Stimulated activated CD8-positive, alpha-beta memory T cell treated with anti-CD3 and anti-CD28 coated beads, Interleukin-2, amount 100 ng/mL, for 48 hours (primary cell): ENCODE measurements around the gene BPIFB3.
"Not testable (repeated sequence)": the region's sequence is repeated elsewhere in the genome, so short reads cannot be mapped to it uniquely, and the experiment has no call there.

ENCODE experiments used
- DNase-seq, 2 donors: peaks; one replicate each; pipeline ENCODE4 v3.0.0-alpha.2; 2020; ENCODE audit warnings: low read depth in 2 of 2

Gene BPIFB3

DNA sequence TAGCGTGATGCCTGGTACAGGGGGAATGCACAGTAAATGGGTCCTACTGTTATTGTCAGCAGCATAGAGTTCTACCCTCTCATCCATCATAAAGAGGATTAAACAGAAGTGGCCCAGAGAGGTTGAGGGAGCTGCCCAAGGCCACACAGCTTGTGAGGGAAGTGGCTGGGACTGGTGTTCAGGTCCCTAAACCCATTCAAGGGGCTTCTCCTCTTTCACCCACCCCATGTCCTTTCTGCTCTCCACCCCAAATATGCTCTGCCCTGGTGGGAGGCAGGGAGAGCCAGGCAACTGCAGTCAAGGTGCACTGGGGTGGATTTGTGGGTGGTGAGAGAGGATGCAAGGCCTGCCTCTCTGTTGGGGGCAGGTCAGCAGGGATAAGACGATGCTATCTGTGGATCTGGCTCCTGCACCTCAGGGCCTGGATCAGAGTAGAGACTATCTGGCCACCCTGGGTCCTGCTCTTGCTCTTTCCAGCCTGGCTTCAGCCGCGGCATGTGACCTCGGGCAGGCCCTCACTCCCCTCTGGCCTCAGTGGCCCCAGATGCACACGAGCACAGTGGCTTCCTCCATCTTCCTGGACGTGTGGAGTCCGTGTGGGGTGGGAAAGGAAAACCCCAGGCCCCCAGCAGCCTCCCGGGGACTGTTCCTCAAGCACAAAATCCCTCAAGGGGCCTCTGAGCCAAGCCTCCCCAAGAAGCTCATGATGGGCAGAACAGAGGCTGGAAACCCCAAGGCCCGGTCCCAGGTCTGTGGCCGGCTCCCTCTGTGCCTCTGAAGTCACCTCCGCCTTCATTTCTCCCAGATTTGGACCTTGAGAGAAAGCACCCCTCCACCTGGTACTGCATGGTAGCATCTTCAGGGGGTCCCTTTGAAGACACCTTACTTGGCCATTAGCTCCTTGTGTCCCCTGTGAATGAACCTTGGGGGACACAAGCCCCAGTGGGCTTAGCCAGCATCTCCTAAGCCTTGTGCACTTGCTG is 25.6 kb upstream of the BPIFB3 start:
- DNase-seq: no peak

DNA sequence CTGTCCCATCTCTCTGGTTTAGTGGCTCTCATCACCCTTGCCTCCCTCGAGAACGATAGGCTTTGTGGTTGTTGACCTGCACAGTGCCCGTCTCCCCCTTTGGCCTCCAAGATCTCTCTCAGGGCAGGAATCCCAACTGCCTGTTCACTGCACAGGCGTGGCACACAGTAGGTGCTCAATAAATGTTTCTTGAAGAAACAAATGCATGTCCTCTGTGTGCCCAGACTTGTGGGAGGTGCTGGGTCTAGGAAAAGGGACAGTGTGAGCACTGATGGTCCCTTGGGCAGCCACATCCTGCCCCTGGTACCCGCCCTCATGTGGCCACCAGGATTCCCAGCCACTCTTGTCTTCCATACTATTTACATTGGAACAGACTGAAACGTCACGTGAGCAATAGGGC is 24.8 kb upstream of the BPIFB3 start:
- DNase-seq: no peak

DNA sequence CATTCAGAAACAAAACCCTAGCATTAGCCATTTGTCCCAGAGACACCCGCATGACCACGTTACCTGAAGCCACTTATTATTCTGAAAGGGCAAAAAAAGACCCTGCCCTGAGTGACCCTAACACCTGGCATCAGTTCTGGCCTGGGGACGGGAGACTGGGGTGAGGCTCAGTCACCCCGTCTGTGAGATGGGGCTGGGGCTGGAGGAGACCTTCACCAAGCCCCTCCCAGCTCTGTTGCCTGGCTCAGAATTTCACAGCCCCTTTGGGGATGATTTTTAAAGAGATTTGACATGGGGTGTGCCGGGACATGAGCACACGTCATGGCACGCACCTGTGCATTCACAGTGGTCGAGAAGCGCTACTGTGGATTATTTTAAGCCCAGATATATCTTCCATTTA is 23.6 kb upstream of the BPIFB3 start:
- no peak for DNase-seq

DNA sequence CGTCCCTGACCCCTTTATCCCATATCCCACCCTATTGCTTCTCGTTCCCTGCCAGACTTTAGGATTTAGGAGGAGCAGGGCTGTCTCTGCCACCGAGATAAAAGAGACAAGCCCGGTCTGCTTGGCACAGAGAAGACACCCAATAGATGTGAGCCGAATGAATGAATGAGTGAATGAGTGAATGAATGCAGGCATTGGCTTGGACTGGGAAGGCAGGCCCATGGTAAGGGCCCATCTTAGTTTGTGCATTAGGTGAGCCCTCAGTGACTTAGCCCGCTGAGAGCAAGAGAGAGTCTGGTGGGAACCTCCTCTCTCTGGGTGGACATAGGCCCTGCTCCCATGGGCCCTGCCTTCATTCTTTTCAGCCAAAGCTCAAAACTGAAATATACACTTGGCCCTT is 23.1 kb upstream of the BPIFB3 start:
- DNase-seq: no peak

DNA sequence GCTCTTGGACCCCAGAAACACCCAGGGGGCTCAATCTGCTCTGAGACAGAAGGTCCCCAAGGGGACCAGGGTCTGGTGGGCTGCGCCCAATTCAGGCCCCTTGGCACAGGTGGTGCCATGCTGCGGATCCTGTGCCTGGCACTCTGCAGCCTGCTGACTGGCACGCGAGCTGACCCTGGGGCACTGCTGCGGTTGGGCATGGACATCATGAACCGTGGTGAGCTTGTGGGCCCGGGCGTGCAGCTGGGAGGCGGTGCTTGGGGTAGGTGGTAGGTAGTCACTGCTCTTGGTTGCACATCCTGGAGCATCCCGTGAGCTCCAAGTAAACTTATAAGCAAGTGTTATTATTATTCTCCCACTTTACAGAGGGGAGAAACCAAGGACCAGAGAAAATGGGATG is 22.2 kb upstream of the BPIFB3 start, which contains the start of gene BPIFB6:
Gene BPIFB6 (plus strand): TSS at position 118 of the 400 bp plus-strand sequence. CDS start 0 bp downstream, at position 118.
- no peak for DNase-seq

DNA sequence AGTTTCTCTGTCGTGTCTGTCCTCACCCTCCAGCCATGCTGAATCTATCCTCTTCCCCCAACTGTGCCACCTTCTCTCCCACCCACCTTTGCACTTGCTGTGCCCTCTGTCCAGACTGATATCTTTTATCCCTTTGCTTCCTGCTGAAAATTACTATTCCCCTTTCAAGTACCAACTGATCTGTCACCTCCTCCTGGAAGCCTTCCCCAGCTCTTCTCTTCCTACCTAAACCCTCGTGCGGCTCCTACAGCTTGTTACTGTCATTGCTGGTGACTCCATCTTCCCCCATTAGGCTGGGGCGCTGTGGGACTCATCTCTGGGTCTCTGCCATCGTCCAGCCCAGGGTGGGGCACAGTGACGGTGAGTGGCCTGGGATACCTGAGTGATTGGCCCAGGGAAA is 21.1 kb upstream of the BPIFB3 start:
- no peak for DNase-seq

DNA sequence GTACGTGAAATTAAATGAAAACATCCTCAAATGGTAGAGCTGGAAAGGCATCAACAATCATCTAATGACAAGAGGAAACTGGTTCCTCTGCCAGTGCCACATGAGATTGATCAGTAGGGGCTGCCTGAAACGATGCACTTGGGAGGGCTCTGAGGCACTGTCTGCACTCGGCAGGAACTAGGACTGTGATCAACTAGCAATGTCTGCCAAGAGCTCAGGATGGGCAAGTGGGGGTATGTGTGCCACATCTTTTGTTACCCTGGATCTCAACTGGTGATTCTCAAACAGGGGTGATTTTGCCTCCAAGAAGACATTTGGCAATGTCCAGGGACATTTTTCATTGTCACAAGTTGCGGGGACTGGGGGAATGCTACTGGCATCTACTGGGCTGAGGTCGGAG is 20.3 kb upstream of the BPIFB3 start:
- DNase-seq: no peak

DNA sequence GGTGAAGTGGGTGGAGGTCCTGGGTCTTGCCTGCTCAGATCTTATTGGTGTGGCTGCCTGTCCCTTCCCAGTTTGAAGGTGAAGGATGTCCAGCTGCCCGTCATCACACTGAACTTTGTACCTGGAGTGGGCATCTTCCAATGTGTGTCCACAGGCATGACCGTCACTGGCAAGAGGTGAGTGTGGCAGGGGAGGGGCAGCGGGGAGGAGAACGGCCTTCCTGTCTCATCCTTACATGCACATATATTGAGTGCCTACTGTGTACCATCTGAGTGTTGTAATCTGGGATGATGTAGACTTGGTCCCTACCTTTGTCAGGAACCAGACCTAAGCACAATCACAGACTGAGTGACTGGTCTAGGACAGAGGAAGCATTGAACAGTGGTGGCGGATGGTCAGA is 19.6 kb upstream of the BPIFB3 start:
- no peak for DNase-seq

DNA sequence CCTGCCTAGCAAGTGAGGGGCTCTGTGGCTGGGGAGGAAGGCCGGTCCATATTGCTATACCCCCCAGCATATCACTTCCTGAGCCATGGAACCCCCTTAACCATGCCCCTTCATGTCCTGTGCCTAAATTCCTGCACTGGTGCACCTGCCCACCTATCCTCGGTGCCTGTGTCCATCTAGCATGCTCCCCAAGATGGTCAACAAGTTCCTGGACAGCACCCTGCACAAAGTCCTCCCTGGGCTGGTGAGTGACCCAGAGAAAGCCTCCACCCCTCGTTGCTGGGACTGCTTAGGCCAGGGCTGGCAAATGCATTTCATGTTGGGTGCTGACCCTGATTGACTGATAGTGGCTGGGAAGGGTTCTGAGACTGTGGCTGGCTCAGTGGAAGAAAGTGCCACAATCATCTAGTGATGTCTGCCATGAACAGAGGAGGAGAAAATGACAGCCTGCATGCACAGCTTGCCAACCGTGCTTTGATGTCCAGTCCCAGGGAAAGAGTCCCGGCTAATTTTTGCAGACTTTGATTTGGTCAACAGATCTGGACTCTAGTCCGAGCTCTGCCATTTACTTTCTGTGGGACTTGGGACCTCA is 18.7 kb upstream of the BPIFB3 start:
- no peak for DNase-seq

DNA sequence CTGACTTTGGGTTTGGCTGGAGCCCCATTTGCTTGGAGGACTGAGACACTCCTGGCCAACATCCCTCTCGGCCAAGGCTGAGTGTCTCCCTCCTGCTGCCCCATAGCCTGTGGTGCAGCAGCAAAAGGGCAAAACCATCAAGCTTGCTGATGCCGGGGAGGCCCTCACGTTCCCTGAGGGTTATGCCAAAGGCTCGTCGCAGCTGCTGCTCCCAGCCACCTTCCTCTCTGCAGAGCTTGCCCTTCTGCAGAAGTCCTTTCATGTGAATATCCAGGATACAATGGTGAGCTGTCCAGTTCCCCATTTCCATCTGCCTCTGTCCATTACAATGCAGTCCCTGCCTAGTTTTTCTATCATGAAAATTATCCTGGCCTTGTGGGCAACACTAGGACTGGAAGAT is 16.2 kb upstream of the BPIFB3 start:
- DNase-seq: no peak

DNA sequence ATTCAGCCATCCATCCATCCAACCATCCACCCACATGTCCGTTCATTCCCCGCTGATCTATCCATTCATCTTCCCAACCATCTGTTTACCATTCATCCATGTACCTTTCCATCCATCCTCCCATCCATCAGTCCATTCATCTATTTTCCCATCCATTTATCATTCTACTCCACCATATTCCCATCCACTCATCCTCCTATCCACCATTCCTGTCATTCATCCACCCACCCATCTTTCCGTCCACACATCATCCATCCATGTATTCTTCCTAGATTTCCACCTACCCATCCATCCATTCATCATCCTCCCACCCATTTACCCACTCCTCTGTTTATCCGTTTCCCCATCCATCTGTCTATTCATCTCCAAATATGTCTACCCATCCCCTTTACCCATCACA is 15.5 kb upstream of the BPIFB3 start:
- DNase-seq: no peak

DNA sequence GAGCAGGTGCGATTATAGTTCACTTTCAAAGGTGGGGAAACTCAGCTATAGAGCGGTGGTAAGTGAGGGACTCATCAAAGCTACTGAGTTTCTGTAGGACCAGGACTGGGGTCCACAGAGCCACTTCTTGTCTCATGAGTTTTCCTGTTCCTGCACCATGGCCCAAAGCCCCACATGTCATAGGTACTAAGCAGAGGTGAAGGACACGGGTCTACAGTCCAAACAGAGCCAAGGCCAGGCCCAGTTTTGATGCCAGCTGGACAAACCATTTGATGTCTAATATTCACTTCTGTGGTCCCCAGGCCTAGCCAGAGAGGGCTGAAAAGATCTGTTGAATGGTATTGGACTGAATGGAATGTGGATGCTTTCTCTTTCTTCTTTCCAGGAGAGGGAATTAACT is 11.3 kb upstream of the BPIFB3 start:
- no peak for DNase-seq

DNA sequence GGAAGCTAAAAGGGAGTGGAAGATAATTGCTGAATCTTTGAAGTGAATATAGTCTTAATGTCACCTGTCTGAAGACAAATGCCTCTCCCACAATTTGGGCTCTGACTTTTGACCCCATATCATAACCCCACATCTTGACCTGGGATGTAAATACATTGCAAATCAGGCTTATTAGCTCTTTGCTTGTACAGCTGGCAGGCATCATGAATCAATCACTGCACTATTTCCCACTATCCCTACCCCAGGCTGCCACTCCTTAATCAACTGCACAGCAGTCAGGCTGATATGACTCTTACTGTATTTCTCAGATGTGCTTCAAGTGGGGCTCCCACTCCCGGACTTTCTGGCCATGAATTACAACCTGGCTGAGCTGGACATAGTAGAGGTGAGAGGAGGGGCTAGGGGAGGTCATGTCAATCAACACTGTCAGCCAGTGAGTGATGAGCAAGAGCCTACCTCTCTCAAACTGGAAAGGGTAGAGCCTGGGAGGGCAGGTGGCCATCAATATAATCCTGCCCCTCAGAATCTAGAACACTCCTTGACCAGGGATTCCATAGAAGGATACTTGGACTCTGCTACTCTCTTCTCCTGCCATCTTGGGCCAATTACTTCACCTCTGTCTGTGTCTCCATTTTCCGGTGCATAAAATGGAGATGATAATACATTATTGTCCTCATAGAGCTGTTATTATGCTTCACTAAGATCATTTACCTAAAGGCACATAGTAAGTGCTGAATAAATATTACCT is 10.5 kb upstream of the BPIFB3 start:
- no peak for DNase-seq

DNA sequence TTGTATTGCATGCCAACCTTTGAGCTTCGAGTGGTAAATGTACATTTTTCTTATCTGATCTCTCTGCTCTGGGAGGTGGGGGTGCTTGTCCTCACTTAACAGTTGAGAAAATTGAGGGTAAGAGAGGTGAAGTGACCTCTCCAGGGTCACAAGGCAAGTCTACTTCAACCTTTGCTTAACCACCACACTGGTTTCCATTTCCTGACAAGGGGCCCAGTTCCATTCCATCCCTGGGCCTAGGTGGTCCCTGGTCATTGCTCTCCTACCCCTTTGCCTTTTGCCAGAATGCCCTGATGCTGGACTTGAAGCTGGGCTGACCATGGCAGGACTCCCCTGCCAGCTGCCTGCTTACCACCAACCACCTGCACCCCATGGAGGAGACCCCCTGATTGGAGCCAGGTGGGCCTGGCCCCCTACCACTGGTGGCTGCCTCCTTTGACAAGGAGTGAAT is 9.9 kb upstream of the BPIFB3 start:
- DNase-seq: no peak

DNA sequence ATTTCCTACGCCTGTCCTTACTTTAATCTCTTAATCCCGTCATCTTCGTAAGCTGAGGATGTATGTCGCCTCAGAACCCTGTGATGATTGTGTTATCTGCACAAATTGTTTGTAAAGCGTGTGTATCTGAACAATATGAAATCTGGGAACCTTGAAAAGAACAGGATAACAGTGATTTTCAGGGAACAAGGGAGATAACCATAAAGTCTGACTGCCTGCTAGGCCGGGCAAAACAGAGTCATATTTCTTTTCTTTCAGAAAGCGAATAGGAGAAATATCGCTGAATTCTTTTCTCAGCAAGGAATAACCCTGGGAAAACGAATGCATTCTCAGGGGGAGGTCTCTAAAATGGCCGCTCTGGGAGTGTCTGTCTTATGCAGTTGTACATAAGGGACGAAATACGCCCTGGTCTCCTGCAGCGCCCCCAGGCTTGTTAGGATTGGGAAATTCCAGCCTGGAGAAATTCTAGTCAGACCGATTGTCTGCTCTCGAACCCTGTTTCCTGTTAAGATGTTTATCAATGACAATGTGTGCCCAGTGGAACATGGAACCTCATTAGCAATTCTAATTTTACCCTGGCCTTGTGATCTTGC is 8.5 kb upstream of the BPIFB3 start:
- DNase-seq: not testable (repeated sequence)

DNA sequence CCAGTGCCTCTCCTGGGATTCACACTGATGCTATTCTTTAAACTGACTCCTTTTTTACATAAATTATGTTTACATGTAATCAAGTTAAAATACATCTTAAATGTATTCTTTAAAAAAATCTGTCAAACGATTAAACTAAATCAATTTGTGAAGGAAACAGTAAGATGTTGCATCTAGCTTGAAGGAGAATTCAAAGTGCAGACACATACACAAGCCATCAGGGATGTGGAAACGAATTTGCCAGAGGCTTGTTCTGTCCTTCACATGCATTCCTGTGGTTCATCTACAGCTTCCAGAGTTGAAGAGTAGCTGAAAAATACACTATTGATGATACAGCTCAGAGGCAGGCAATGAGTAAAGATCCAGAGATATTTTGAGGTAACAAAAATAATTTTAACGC is 7.3 kb upstream of the BPIFB3 start:
- DNase-seq: no peak

DNA sequence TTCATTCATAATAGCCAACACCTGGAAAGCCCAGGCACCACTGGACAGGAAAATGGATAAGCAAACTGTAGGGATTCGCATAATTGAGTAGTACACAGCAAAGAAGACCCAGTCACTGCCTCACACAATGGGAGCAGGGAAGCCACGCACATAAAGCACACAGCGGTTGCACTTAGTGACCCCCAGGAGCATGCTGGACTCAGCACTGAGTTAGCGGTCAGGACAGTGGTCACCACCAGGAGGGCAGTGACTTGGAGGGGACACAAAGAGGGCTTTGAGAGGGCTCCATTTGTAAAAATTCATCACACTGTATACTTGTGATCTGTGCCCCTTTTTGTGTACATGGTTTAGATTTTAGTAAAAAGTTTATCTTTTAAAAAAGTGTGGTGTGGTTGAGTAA is 2.4 kb upstream of the BPIFB3 start:
- DNase-seq: no peak

DNA sequence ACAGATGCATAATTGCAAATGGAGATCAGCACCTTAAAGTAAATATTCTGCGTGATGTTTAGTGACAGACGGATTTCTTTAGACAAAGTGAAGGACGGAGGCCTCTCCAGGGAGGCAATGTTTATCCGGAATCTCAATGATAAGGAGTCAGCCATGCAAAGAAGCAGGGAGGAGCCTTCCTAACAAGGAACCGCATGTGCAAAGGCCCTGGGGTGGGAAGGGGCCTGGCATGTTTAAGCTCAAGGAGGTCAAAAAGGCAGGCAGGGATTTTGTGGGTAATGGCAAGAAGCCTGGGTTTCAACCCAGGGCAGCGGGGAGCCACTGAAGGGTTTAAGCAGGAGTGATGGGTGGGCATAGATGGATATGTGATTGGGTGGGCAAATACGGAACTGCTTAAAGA is 678 bp downstream of the BPIFB3 start:
- DNase-seq: no peak

DNA sequence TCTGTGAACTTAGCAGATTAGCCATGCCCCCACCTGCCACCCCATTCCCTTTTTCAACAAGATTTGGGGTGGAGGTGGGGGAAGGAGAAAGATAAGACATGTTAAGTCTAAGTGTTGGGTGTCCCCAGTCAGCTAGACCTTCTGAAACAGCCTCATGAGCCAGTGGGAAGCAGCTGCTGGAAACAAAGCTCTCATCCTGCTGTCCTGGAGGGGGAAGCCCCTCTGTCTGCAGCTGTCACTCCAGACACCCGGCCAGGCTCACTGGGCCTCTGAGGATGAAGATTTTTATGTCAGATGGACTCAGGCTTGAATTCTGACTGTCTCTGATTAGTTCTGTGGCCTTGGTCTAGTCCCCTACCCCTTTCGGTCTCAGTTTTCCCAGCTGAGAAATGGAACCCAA is 1.1 kb downstream of the BPIFB3 start:
- DNase-seq: no peak

DNA sequence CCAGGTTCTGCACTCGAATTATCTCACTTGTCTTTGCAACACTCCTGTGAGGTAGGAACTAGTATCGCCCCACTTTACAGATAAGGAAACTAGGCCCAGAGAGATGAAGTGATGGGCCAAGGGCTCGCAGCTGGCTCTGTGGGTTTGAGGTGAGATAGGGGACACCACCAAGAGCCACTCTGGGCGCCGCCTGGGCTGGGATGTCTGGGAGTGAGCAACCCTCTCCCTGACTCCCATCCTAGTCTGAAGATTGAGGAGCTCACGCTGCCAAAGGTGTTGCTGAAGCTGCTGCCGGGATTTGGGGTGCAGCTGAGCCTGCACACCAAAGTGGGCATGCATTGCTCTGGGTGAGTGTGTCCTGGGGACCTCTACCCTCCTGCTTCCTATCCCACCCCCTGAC is 5.4 kb downstream of the BPIFB3 start:
- DNase-seq: no peak

DNA sequence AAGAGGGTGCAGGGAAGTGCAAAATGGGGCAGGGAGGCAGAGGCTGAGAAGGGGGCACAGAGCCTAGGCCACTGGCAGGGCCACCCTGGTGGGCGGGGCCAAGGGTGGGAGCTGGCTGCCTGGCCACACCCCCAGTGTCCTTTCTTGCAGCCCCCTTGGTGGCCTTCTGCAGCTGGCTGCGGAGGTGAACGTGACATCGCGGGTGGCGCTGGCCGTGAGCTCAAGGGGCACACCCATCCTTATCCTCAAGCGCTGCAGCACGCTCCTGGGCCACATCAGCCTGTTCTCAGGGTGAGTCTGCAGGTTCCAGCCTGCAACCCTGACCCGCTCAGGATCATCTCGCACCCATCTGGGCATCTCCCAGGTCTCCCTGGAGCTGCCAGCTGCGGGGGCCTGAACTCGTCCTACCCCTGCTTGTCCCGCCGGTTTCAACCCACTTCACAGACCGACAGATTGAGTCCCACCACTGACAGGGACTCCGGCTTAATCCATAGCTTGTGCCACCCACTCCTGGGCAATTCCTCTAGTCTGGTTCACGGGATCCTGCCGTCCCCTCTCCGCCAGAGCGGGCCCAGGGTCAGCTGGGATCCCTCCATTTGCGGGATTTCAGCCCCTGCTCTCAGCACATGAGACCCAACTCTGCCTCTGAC is 6.2 kb downstream of the BPIFB3 start:
- DNase-seq: no peak

DNA sequence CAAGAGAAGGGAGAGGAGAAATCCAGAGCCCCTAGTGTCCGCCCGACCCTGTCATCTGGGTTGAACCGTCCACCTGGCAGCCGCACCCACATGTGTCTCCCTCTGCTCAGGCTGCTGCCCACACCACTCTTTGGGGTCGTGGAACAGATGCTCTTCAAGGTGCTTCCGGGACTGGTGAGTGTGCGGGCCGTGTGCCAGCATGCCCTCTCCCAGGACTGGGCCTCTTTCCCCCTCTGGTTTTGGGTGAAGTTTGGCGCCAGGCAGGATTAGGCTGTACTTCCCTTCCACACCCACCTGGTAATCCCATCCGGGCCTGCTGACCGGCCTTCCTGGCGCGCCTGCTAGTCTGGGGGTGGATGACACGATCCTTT is 7.9 kb downstream of the BPIFB3 start:
- DNase-seq: no peak
